Caco-2 (cell line): Measurements from ENCODE around the gene RALGAPA1. TPM values are rescaled to one million over a fixed set of nuclear protein-coding genes. Genes with fewer than 3 reads are reported as not detected.

Experiments used
- BruUV-seq: library from RNA; stranded (reverse); fragments of 400-500 nt; replicated peaks from 2 replicates; lab custom pipeline; 2021; lab: Mats Ljungman, UMichigan
- CTCF ChIA-PET: fragments of 300-600 bp; sonication (Branson Sonifier 250); formaldehyde crosslinking; loops from one replicate; lab custom pipeline; 2022; ENCODE audit warnings: antibody characterized with exemption; lab: Charles Lee
- POLR2A ChIA-PET: fragments of 300-600 bp; sonication (Branson Sonifier 250); formaldehyde crosslinking; loops from one replicate; lab custom pipeline; 2022; ENCODE audit warnings: antibody characterized with exemption; lab: Charles Lee
- DNase-seq, 2 experiments: peaks; one replicate each; pipeline versions ENCODE4 v3.0.0 to v3.0.0-alpha.2; 2020 to 2022
- H3K27me3 ChIP-seq: replicated peaks from 2 replicates; pipeline ENCODE4 v1.6.0; 2011; ENCODE audit warnings: low read length; ENCODE audit not compliant: control insufficient read depth, insufficient read depth
- H3K36me3 ChIP-seq: 2 replicates; pipeline ENCODE4 v1.5.1; 2011; ENCODE audit warnings: low read length; ENCODE audit not compliant: control insufficient read depth, insufficient read depth
- H3K4me1 ChIP-seq: fragments of 250-450 bp; sonication (Bioruptor Pico); 2 replicates; pipeline ENCODE4 v1.5.1; 2020; ENCODE audit warnings: mild to moderate bottlenecking
- H3K4me3 ChIP-seq: 2 replicates; pipeline ENCODE4 v1.5.1; 2011; ENCODE audit warnings: low read depth, mild to moderate bottlenecking, control low read depth, low read length
- H3K9me3 ChIP-seq: fragments of 250-450 bp; sonication (Bioruptor Pico); 2 replicates; pipeline ENCODE4 v1.5.1; 2020; ENCODE audit warnings: mild to moderate bottlenecking, moderate library complexity
- H3K27ac Mint-ChIP-seq: one replicate; pipeline ENCODE4 v1.8.0; 2022; ENCODE audit warnings: mixed read lengths; ENCODE audit not compliant: unreplicated experiment
- H3K27me3 Mint-ChIP-seq: one replicate; pipeline ENCODE4 v1.8.0; 2022; ENCODE audit warnings: mixed read lengths; ENCODE audit not compliant: insufficient read depth, unreplicated experiment
- H3K36me3 Mint-ChIP-seq: one replicate; pipeline ENCODE4 v1.8.0; 2022; ENCODE audit warnings: mild to moderate bottlenecking, mixed read lengths; ENCODE audit not compliant: insufficient read depth, unreplicated experiment
- H3K4me1 Mint-ChIP-seq: one replicate; pipeline ENCODE4 v1.8.0; 2022; ENCODE audit warnings: low read depth, mixed read lengths; ENCODE audit not compliant: unreplicated experiment
- H3K4me3 Mint-ChIP-seq: one replicate; pipeline ENCODE4 v1.8.0; 2022; ENCODE audit warnings: mild to moderate bottlenecking, moderate library complexity, mixed read lengths; ENCODE audit not compliant: unreplicated experiment
- H3K9me3 Mint-ChIP-seq: one replicate; pipeline ENCODE4 v1.8.0; 2022; ENCODE audit warnings: mixed read lengths; ENCODE audit not compliant: unreplicated experiment
- intact Hi-C: fragments of 100-400 bp; cut with micrococcal nuclease; formaldehyde crosslinking; loops from one replicate; pipeline ENCODE4 v1.10.0; 2022; ENCODE audit not compliant: unreplicated experiment
- total RNA-seq: library from RNA; stranded (reverse); gene quantifications from 2 replicates; pipeline ENCODE4 v1.2.3, GENCODE V29; 2022
- TF ChIP-seq, protein P1 (sequence below), 2 experiments: fragments of 200-600 bp in 1 of 2; IDR thresholded peaks; 1 replicate in 1 of 2; 2 replicates in 1 of 2; pipeline versions ENCODE4 v1.5.1 to v1.8.0; 2011 to 2022; ENCODE audit warnings: antibody characterized with exemption in 1 of 2, control low read depth in 1 of 2, inconsistent platforms in 1 of 2, low read depth in 1 of 2, low read length in 1 of 2, mild to moderate bottlenecking in 1 of 2, moderate library complexity in 1 of 2; ENCODE audit not compliant: insufficient read depth in 1 of 2, severe bottlenecking in 1 of 2, unreplicated experiment in 1 of 2

Gene RALGAPA1
- total RNA-seq, 1 experiment from 2014 or later, result 28.9 TPM

DNA sequence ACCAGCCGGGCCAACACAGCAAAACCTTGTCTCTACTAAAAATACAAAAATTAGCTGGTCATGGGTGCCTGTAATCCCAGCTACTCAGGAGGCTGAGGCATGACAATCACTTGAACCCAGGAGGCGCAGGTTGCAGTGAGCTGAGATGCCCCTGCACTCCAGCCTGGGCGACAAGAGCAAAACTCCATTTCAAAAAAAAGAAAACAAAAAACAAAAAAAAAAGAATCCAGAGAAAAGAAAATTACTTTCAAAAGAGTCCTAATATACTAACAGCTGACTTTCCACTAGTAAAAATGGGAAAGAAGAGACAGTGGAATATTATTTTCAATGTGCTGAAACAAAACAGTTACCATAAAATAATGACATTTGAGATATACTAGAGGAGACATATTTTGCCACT lies 283.4 kb downstream of the RALGAPA1 start:
- ChIA-PET CTCF (no interaction called here), POLR2A (no interaction called here)
- Histone ChIP-seq H3K36me3 (no peaks in the 10 kb centered on the region), H3K4me3 (no peak overlapping the region), H3K27me3 (no peaks in the 10 kb centered on the region), H3K4me1 (no peaks in the 10 kb centered on the region), H3K9me3 (no peaks in the 10 kb centered on the region)
- DNase-seq, result no peak
- no peaks in the 10 kb centered on the region for H3K9me3 Mint-ChIP-seq
- intact Hi-C loops, result no loop called here
- TF ChIP-seq, protein P1, sequence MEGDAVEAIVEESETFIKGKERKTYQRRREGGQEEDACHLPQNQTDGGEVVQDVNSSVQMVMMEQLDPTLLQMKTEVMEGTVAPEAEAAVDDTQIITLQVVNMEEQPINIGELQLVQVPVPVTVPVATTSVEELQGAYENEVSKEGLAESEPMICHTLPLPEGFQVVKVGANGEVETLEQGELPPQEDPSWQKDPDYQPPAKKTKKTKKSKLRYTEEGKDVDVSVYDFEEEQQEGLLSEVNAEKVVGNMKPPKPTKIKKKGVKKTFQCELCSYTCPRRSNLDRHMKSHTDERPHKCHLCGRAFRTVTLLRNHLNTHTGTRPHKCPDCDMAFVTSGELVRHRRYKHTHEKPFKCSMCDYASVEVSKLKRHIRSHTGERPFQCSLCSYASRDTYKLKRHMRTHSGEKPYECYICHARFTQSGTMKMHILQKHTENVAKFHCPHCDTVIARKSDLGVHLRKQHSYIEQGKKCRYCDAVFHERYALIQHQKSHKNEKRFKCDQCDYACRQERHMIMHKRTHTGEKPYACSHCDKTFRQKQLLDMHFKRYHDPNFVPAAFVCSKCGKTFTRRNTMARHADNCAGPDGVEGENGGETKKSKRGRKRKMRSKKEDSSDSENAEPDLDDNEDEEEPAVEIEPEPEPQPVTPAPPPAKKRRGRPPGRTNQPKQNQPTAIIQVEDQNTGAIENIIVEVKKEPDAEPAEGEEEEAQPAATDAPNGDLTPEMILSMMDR (IDR thresholded peaks at IDR 0.05; ENCODE audit: insufficient read depth in 1 of 2, low read depth in 1 of 2, low read length in 1 of 2, severe bottlenecking in 1 of 2, unreplicated experiment in 1 of 2), result no peak
- H3K36me3 Mint-ChIP-seq, result no peaks in the 10 kb centered on the region
- H3K4me3 Mint-ChIP-seq, result no peak overlapping the region
- no peak overlapping the region for H3K27ac Mint-ChIP-seq
- no peaks in the 10 kb centered on the region for H3K4me1 Mint-ChIP-seq
- BruUV-seq, result no TSS peak
- H3K27me3 Mint-ChIP-seq, result peaks cover 18% of the 10 kb centered on the region

DNA sequence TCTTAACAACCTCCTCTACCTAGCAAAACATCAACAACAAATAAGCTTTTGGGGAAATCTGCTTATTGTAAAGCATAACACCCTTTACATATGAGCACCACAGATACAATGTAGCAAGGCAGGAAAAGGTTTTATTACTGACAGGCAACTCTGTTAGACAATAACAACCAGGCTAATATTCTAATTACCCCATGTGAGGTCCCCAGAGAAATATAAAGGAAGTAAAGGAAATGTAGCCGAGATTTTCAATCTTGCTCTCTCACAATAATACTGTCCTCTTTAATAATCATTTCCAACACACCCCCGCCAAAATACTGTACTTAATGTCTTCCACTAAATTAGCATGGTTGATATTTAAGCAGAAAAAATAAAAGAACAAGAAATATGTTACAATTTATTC lies 289.1 kb downstream of the RALGAPA1 start:
- no peak overlapping the region for H3K4me3 Mint-ChIP-seq
- H3K4me1 Mint-ChIP-seq, result no peaks in the 10 kb centered on the region
- H3K27me3 Mint-ChIP-seq, result no peaks in the 10 kb centered on the region
- no peak for DNase-seq
- intact Hi-C loops, result no loop called here
- H3K9me3 ChIP-seq, result no peaks in the 10 kb centered on the region
- TF ChIP-seq, protein P1 (IDR thresholded peaks at IDR 0.05; ENCODE audit: insufficient read depth in 1 of 2, low read depth in 1 of 2, low read length in 1 of 2, severe bottlenecking in 1 of 2, unreplicated experiment in 1 of 2), result no peak
- H3K36me3 ChIP-seq, result no peaks in the 10 kb centered on the region
- H3K4me1 ChIP-seq, result no peaks in the 10 kb centered on the region
- H3K36me3 Mint-ChIP-seq, result no peaks in the 10 kb centered on the region
- no peak overlapping the region for H3K27ac Mint-ChIP-seq
- H3K4me3 ChIP-seq, result no peak overlapping the region
- H3K27me3 ChIP-seq, result no peaks in the 10 kb centered on the region
- no peaks in the 10 kb centered on the region for H3K9me3 Mint-ChIP-seq
- ChIA-PET POLR2A (no interaction called here), CTCF (no interaction called here)
- BruUV-seq, result no TSS peak

DNA sequence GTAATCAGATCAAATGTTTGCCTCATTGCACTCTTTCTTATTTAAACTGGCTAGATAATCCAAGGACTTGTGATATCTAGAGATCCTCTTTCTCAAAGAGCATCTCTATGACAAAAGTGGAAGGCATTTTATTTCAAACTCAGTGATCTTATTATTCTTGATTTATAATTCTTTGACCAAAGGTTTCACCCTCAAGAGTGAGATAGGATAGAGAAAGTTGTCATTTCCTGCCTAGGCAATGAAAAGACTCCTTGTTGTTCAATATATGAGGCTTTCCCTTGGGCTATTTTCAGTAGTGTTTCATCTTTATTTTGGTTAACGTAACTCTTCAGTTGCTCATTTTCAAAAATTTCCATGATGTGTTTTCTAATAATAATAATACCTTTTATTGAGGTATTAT lies 293.2 kb downstream of the RALGAPA1 start:
- intact Hi-C loops, result no loop called here
- CTCF ChIA-PET, result no interaction called here

More for the DNA sequence above, 293.2 kb downstream of the RALGAPA1 start:
- Mint-ChIP-seq H3K36me3 (no peaks in the 10 kb centered on the region), H3K27me3 (no peaks in the 10 kb centered on the region), H3K27ac (no peak overlapping the region), H3K4me3 (no peak overlapping the region), H3K9me3 (no peaks in the 10 kb centered on the region), H3K4me1 (no peaks in the 10 kb centered on the region)
- BruUV-seq, result no TSS peak
- Histone ChIP-seq H3K9me3 (no peaks in the 10 kb centered on the region), H3K27me3 (no peaks in the 10 kb centered on the region), H3K4me1 (no peaks in the 10 kb centered on the region), H3K36me3 (no peaks in the 10 kb centered on the region), H3K4me3 (no peak overlapping the region)
- DNase-seq, result no peak
- POLR2A ChIA-PET, result no interaction called here
- TF ChIP-seq, protein P1 (IDR thresholded peaks at IDR 0.05; ENCODE audit: insufficient read depth in 1 of 2, low read depth in 1 of 2, low read length in 1 of 2, severe bottlenecking in 1 of 2, unreplicated experiment in 1 of 2), result no peak
